NCI-H1092 (cell line): ENCODE data around the gene FER1L5.
"Not testable (repeated sequence)": the region's sequence is repeated elsewhere in the genome, so short reads cannot be mapped to it uniquely, and the experiment has no call there.

Experiments
- DNase-seq: peaks from one replicate; lab custom pipeline; 2025; lab: John Stamatoyannopoulos, UW

Gene FER1L5

DNA sequence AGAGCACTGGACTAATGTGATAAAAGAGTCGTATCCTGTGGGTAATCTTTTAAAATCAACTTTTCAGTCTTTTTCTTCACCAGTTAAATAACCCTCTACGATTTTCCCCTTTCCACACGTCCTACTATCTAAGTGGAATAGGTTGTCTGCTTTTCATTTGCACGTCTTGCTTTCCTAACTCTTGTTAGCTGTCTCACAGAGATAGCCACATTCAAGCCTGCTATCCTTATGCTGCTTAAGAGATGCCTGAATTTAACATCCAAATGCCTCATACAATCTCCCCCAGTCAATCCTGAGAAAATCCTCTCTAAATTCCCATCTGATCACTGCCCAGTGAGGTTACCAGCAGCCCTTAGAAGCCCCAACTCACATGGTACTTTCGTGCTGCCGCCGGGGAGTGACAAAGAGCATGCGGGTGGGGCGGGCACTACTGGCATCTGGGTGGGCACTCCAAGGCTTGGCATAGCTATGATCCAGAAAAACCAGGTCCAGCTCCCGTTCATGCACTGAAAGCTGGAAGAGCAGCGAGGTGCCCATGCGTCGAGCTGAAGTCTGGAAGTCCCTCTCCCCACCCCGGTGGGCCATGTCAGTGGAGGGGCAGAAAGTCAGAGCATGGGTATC, 5.9 kb upstream of the FER1L5 start:
- no peak for DNase-seq

DNA sequence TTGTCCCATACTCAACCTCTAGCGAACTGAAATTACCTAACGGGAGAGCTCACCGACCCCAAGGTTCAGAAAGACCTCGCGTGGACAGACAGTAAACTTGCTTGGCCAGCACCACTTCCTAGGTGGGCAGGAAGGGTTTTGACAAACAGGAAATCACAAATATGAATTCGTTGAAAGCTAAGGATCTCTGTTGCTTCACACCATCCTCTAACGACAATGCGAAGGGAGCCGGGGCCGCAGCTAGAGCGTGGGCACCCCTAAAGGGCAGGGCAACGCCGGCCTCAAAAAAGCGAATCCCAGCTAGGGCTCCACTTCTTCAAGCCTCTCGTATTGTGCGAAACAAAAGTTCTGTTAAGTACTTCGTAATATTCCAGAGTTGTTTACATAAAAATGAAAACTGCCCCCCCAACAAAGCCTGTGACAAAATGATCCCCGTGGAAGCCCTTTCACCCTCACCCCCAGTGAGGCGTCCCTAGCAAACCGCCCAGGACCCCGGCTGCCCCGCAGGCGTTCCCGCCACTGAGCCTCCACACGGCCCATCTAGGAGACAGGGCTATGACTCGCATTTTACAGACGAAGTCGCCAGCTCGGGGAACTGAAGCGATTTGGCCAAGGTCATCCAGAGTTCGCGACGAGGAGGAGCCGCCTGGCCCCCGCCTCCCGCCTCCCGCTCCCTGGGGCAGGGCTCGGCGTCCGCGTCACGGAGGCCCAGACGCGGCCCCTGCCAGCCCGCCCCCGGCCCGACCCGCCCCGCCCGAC, 5.0 kb upstream of the FER1L5 start:
- peak; percentile 31 for DNase-seq

DNA sequence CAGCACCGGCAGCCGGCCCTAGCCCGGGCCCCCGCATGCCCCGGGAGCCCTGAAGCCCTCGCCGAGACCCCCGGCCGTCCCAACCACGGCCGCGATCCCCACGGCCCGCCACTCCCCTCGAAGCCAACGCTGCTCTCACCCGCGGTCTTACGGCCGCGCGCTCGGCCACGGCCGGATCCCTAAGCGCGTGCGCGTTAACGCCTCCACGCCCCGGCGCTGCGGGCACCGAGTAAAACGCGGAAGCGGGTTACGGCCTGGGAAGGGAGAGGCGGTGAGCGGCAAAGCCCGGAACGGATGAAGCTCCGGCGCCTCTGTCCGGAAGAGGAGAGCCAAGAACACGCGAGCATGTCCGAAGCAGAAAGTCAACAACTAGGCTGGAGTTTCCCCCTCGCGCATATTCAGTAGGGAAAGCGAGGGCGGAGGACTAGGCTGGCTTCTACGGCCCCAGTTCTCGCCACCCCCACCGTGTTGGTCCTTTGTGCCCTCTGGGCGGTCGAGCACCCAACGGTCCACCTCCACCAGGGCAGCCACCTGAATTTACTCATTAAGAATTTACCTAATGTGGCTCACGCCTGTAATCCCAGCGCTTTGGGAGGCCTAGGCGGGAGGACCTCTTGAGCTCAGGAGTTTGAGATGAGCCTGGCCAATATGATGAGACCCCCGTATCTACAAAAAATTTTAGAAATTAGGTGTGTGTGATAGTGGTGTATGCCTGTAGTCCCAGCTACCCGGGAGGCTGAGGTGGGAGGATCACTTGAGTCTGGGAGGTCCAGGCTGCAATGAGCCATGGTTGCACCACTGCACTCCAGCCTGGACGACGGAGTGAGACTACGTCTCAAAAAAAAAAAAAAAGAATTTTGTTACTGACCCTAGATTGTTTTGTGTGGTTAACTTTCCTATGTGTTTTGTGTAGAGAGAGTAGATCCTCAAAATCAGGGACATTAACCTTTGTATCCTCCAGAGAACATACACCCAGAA, 4.1 kb upstream of the FER1L5 start, which contains the start of gene KANSL3:
TSS of gene KANSL3 (minus strand) at position 169 of the 978 bp plus-strand sequence. CDS start 1,177 bp downstream, outside the sequence.
- peak; percentile 79 for DNase-seq

DNA sequence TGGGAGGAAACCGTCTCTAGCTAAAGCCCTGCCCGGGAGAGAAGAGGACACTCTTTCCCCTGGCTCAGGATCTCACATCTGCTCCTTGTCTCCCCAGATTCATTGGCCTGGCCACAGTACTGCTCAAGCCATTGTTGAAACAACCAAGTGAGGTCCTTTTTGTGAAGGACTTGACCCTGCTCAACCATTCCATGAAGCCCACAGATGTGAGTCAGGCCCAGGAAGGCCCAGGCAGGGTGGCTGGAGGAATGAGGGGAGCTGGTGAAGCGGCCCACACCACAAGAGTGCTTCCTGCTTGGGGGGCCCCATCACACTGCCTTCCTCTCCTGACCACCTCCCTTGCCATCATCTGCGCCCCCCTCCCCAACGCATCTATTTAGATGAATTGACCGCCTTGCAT, 5.1 kb downstream of the FER1L5 start:
- no peak for DNase-seq

DNA sequence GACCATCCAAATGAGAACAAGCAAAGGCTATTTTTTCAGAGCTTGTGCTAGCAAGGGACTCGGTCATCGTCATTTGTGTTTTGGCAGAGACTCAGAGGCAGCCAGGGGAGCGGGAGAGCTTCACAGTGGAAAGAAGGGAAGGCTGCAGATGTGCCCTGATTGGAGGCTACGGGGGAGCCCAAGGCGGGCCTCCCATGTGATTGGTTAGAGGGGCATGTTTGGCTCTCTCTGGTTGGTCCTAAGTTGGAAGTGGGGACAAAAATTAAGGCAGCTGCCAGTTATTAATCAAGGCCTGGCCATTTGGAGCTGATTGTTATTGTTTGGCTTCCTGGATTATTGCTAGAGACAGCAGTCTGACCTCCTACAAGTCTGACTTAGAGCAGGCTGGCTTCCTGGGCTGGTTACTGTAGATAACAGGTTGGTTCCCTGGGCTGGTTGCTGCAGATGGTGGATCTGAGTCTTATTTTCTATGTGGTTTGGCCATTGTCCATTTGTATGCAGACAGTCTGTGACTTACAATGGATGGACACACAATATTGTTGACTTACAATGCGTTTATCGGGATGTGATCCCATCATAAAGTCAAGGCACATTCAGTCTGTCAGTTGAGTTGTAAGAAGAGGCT, 5.9 kb downstream of the FER1L5 start:
- DNase-seq: no peak

DNA sequence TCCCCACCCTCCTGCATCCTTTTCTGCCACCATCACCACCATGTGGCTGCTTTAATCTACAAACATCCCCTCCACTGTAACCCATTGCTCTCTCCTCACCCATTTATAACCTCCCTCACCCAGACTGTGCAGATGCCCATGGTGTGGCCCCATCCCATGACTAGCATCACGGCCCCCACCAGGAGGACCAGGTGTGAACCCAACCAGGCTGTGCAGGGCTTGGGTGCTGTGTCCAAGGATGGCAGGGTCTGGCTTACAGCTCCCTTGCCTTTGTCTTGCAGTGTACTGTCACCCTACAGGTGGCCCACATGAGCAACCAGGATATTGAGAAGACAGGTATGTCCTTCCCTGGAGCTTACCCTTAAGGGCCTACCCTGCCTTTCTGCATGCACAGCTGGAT, 6.8 kb downstream of the FER1L5 start:
- no peak for DNase-seq

DNA sequence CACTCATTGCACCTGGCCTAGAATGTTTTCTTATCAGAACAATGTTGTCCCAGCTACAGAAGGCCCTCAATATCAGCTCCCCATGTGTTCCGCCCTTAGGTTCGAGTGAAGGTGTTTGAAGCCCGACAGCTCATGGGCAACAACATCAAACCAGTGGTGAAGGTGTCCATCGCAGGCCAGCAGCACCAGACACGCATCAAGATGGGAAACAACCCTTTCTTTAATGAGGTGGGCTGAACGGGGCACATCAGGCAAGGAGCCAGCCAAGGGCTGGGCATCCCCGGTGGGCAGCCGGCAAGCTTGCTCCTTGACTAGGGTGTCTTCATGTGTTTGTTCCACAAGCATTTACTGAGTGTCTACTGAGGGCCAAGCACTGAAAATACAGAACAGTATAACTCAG, 9.2 kb downstream of the FER1L5 start:
- DNase-seq: no peak

DNA sequence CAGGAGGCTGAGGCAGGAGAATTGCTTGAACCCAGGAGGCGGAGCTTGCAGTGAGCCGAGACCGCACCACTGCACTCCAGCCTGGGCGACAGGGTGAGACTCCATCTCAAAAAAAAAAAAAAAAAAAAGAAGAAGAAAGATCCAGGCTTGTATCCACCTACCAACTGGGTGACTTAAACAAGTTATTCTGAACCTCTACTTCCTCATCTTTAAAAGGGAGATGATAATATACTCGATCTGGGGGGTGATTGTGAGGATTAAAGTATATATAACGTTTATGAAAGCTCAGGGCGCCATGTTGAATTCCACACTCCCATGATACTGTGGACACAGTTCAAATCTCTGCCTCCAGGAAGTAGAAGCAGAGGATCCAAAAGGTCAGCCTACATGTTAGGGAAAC, 12.2 kb downstream of the FER1L5 start:
- DNase-seq: not testable (repeated sequence)

DNA sequence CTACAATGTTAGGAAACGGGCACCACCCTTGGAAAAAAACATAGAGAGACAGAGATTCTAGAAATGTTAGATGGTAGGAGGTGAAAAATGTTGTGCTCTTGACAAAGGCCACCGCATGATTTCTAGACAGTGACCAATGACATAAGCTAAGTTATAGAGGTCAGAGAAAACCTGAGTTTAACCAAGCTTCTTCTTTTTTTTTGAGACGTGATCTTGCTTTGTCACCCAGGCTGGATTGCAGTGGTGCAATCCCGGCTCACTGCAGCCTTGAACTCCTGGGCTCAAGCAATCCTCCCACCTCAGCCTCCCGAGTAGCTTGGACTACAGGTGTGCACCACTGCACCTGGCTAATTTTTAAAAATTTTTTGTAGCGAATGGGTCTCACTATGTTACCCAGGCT, 13.0 kb downstream of the FER1L5 start:
- no peak for DNase-seq

DNA sequence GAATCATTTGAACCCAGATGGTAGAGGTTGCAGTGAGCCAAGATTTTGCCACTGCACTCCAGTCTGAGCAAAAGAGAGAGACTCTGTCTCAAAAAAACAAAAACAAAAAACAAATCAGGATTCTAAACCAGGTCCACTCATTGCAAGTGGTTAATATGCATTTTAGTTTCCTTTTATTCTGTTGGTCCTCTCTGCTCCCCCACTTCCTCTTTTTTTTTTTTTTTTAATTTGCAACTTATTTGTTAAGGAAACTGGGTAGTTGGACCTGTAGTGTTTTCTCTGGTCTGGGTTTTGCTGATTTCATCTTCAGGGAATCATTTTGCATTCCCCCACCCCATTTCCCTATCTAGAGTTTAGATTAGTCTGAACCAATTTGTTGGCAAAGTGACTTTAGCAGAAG, 14.0 kb downstream of the FER1L5 start:
- DNase-seq: no peak

DNA sequence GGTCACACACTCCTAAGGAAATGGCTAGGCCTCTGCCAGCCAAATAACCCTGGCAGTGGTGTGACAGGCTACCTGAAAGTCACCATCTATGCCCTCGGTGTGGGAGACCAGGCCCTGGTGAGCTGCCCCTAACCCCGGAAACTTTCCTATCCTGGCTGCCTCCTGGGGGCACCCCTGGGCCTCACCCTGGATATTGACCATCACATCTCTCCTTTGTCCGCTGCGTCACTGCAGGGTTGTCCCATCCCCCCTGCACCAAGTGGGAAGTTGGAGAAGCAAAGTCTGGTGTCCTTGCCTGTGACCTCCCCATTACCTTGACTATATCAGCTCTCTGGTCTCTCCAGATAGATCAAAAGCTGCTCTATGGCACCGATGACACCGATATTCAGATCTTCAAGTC, 18.8 kb downstream of the FER1L5 start:
- DNase-seq: no peak

DNA sequence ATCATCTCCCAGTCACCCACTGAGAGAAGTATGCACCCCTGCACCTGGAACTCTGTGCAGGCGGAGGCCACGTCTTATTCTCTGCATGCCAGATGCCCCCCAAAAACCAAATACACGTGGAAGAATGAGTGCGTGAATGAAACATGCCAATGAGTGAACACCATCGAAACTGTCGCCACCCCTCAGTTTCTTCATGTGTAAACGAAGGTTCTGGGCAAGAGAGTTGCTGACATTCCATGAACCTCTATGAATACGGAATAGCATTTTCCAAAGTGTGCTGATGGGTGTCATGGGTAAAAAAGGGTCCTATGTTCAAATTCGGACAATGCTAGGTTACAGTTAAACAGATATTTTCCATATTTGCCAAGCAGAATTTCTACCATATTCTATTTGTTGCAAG, 19.8 kb downstream of the FER1L5 start:
- DNase-seq: no peak

DNA sequence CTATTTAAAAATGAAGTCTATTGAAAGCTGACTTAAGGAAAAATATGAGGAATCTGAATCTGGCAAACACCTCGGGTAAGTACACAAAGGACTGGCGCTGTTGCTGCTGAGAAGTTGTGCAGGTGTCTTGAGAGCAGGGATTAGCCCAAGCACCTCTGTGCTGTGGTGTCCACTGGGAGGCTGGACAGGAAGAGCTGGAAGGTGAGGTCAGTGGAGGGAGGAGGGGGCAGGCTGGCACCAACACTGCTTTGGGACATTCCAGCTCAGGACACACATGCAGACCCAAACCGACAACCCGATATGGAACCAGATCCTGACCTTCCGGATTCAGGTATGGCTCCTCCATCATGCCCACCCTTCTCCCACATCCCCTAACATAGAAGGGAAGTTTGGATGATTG, 20.6 kb downstream of the FER1L5 start:
- DNase-seq: no peak

DNA sequence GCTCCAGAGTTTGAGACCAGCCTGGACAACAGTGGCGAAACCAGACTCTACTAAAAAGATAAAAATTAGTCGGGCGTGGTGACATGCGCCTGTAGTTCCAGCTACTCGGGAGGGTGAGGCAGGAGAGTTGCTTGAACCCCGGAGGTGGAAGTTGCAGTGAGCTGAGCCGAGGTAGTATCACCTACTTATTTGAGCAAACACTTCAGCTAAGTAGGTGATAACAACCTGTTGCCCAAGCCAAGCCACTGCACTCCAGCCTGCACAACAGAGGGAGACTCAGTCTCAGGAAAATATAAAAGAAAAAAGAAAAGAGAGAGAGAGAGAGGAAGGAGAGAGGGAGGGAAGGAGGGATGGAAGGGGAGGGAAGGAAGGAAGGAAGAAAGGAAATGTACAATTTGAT, 21.3 kb downstream of the FER1L5 start:
- no peak for DNase-seq

DNA sequence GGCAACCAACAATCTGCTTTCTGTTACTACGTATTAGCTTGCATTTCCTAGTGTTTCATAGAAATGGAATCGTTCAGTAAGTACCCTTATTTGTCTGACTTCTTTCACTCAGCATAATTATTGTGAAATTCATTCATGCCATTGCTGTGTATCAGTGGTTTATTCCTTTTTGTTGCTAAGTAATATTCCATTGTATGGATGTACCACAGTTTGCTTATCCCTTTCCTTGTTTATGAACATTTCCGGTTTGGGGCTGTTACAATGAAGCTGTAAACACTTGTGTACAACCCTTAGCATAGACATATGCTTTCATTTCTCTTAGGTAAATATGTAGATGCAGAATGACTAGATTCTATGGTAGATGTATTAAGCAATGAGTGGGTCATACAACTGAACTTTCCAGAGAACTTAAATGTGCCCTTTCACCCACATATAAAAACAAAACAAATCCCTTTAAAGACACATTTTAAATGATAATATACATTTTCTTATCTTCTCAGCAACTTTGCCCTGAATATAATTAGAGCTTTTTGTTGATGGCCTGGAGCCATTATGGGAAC, 21.9 kb downstream of the FER1L5 start:
- no peak for DNase-seq

DNA sequence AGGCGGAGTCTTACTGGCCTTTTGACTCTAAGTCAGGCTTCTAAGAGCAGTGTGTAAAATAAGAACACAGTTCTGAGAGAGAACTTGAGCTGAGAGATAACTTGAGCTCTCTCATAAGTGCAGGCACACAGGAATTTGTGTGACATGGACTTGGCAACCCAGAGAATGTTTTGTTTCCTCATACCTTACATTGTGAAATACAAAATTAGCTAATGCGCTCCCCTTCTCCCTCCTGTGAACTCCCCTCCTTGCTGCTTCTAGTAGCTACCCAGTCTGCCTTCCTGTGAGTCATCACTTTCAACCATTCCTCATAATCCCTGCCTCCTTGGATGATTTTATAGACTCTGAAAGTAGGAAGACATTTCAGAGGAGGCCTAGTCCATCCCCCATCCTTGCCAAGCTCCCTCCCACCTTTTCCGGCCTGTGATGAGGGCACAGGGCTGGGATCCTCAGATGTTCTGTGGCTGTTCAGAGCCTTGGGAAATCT, 22.6 kb downstream of the FER1L5 start:
- DNase-seq: no peak

DNA sequence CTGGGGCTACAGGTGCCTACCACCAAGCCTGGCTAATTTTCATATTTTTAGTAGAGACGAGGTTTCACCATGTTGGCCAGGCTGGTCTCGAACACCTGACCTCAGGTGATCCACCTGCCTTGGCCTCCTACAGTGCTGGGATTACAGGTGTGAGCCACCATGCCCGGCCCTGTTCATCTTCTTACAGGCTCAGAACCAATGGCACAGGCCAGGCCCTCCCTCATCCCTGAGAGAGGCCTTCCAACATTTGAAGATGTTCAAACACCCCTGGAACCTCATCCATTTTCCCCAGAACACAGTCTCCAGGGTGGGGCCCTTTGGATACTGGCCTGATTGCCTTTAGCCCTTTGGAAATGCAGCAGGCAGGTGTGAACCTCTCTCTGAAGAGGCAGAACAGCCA, 23.2 kb downstream of the FER1L5 start:
- DNase-seq: not testable (repeated sequence)

DNA sequence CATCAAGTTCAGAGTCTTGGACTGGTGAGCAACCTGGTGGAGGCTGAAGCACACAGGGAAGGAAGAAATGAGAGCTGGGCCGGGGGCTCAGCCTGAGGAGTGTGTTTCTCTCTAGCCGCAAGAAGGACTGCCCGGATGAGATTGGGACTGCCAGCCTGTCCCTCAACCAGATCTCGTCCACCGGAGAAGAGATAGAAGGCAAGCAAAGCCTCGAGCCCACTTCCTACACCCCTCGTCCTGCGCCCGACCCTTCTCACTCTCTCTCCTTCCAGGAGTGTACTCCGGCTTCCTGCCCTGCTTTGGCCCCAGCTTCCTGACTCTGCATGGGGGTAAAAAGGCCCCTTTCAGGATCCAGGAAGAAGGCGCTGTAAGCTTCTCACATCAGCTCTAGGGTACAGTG, 26.2 kb downstream of the FER1L5 start:
- no peak for DNase-seq

DNA sequence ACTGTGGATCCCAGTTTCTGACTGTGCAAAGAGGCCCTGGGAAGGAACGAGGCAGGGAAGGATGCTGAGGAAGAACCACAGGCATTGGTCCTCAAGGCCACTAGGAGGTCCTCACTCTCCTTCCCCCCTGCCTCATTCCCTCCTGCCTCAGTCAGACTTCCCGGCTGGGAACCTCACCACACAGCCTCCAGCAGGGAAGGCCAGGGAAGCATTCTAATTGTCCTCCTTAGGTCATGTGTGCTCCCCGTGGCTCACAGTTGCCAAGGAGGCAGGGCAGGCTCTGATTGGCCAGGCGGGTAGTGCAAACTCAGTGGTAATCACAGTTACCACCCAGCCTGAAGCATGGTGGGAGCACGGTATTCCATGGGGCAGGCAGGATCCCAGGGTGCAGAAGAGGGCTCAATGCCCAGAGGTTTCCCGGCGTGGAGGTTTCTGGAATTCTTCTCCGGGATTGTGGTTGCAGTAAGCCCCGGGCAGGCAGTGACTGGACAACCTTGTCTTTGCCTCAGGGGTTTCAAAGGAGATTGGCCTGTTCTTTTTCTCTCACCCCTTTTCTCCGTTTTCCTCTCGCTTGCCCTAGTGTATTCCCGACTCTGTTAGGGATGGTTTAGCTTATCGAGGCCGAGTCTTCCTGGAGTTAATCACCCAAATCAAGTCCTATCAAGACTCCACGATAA, 27.1 kb downstream of the FER1L5 start:
- DNase-seq: no peak

DNA sequence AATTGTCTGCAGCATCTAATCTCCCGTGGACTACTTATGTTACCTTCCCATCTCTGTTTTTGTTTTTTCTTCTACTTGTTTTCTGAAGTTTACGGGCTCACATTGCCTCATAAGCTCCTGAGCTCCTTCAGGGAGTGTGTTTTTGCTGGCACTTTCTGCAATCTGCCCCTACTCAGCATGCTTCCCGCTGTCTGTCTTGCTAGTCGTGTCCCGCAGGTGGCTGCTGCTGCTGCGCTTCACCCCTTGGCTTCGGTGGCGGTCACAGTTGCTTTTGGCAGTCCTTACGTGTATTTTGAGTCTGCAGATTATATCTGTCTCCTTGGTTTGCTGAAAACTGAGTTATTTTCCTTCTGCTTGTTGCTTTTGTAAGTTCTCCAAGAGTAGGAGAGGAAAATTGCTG, 37.3 kb downstream of the FER1L5 start:
- no peak for DNase-seq

DNA sequence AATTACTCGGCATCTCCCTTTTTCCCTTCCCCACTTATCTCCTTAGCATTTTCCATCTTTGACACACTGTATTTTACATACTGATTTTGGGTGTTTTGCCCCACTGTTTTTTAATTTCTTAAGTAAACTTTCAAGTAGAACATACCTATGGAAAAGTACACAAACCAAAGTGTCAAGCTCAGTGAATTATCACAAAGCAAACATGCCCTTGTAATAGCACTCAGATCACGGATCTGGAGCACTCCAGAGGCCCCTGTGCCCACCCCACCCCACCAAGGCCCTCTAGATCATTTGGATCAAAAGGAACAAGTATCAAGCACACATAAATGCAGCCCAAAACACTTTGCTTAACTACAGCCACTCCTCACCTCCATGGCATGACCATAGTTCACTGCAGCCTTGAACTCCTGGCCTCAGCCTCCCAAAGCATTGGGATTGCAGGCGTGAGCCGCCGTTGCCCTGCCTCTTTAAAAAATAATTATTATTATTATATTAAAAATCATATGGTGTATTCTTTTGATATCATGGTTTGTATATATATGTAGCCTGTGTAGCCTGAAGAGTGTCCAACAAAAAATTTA, 38.1 kb downstream of the FER1L5 start:
- no peak for DNase-seq
